SHP77 (cell line): Measurements from ENCODE around the gene INO80B.
A peak's percentile ranks its signal among the peaks of the same experiment; 100 is the strongest.
"Not testable (repeated sequence)": the region's sequence is repeated elsewhere in the genome, so short reads cannot be mapped to it uniquely, and the experiment has no call there.

Experiments used
- DNase-seq, 2 experiments: peaks; one replicate each; lab custom pipeline; 2025; lab: John Stamatoyannopoulos, UW

INO80B gene

DNA sequence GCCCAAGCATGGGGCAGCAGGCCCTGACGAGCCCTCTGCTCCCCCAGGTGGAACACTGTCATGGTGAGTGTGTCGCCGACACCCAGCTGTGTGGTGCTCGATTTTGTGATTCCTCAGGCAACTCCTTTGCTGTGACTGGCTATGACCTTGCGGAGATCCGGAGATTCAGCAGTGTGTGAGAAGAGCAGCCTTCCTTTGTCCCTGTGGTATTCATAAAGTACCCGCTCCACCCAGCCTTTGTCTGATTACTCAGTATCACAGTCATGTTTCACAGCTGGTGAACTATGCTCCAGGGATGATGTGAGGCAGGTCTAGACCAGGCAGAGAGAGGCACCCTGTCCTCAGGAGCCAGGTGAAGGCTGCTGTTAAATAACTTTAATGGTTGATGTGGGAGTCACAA lies 29.4 kb upstream of the INO80B start:
- DNase-seq: no peak

DNA sequence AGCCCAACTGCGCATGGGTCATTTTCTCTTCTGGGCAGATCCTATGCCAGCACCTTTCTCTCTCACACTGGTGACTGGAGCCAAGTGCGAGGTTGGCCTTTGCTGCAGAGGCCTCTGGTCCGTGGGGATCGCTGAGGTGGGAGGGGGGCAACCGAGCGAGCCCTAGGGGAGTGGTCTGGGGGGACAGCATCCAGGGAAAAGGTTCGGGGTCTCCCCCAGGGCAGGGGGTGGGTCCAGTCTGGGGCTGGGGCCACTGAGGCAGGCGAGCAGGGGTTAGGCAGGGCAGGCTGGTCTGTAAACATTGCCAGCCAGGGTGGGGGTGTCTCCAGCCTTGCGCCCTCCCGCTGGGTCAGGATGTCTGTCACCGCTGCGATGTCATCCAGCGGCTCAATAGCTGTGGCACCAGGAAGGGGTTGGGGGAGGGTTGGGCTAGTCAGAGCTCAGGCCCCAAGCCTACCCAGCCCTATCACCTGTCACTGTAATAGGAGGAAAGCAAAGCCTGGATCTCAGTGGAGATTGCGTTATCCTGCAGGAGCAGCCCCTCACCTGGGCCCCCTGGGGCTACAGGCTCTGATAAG lies 28.6 kb upstream of the INO80B start:
- no peak for DNase-seq

DNA sequence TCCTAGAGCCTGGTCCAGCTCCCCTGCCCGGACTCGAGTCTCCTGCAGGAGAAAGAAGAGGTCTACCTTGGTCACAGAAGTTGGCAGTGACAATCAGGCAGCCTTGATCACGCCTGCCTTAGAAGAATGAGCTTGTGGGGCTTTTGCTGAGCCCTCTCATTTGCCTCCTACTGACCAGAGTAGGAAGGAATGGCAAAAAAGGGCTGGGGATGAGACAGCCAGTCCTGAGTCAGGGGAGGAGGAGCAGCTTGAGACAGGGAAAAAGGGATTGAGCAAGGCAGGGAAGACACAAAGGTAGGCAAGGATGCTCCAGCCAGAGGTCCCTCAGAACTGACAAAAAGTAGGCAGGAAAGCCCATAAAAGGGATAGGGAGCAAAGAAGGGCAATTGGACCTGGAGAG lies 27.3 kb upstream of the INO80B start:
- DNase-seq: no peak

DNA sequence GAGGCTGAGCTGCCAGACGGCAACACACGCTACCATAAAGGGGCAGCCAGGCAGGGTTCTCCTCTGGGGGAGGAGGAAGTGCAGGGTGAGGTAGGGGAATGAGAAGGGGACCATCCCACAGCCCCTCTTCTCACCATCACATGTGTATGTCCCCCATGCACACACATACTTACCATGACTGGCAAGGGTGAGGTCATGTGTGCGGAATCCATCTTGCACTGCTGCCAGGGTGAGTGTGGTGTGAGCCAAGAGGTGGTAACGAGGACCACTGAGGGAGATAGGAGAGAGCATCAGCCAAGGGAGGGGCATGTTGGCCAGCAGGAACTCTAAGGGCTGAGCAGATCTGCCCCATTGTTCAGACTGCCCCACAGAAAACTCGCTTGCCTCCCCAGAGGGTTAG lies 26.2 kb upstream of the INO80B start:
- DNase-seq: no peak

DNA sequence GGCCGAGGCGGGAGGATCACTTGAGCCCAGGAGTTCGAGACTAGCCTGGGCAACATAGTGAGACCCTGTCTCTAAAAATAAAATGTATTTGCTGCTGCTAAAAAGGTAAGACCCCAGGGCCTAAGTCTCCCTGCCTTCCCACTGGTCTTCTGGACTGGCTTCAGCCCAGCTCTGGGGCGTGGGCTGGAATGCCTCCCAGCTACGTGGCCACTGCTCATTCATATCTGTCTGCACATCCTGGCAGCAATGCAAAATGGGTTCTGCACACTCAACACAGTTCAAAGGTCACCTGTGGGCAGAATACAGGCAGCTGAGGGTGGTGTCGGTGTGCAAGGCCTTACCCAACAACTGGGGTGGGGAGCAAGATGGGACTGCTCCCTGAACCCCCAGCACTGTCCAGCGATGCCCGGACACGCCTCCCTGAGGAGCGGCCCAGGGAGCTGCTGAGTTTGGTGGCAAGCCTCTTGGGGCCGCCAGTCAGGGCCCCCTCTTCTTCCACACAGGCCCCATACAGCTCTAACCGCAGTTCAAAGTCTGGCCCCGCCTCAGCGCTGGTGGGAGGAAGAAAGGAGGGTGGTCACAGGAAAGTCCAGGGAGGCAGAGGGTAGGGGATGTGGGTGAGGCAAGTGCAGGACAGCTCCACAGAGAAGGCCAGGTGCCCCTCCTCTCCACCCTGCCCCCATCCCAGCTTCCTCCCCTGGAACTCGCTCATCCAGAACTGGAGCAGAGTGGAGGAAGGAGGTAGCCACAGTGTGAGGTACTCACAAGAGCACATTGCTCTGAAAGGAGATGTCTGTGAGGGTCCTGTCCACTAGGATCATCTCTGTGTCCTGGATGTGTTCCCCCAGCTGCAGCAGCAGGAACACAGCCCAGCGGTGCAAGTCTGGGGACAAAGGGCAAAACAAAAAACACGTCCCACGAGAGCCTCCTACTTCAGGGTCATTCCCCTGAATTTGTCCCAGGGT lies 25.1 kb upstream of the INO80B start:
- DNase-seq: no peak

- DNase-seq: no peak
These were observed 24.4 kb upstream of the INO80B start for GRCh38 chr2:74430502-74430901.

GRCh38 chr2:74436111-74436805 lies 18.6 kb upstream of the INO80B start:
- DNase-seq: no peak

DNA sequence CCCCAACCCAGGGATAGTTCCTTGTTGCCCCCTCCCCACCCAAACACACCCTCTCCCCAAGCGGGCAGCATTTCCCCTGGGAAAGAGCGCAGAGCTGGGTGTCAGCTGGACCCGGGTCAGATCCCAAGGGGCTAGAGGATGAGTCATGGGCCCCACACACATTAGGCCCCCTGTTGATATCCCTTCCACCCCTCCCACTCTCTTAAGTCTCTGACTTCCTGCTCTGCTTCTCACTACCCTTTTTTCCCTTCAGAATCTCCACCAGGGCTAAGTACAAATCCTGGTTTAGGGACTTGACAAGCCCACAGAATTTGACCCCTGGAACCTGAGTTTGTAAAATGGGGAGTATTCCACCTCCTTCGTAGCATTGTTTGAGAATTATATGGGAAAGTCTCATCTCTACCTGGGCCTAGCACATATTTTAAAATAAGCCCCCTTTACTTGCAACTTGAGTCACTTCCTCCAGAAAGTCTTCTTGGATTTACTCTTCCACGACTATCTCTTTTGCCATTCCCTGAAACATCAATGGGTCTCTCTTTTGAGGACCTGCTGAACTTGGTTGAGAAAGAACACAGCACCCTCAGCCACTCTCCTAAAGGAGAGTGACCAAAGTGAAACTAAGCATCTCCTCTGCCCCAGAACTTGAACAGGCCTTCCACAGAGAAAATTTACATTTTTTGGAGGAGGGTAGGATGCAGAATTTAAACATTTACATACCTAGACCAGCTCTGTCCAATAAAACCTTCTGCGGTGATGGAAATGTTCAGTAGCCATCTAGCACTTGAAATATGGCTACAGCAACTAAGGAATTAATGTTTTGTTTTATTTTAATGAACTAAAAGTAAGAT lies 17.8 kb upstream of the INO80B start:
- no peak for DNase-seq

- no peak for DNase-seq
These were observed 16.6 kb upstream of the INO80B start for GRCh38 chr2:74438248-74438647.

- no peak for DNase-seq
These were observed 15.5 kb upstream of the INO80B start for GRCh38 chr2:74439373-74439772.

GRCh38 chr2:74439803-74440377 lies 15.0 kb upstream of the INO80B start:
- DNase-seq: peak in 1 of 2 experiments; percentile 13

GRCh38 chr2:74440378-74441169 lies 14.3 kb upstream of the INO80B start:
- DNase-seq: peak; percentile 55 to 82

DNA sequence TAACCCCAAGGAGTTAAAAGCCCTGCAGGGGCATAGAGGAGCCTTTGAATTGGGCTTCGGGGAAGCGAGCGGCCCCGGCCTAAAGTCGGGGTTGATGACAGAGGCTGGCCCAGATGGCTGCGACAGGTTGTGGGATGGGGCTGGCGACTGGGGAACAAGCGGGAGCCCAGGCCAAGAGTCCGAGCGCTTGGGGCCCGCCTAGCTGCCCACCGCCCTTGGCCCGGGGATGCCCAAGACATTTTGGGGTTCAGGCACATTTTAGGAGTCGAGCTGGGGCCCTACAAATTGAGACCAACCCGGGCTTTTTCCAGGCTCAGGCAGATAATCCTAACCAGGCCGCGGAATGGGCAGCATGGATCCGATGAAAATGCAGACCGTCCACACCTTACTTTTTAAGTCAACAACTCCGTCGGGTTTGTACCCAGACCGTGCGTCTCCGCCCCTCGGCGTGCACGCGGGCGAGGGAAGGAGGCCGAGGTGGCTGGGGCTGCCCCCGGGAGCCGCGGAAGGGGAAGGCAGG lies 13.7 kb upstream of the INO80B start:
- no peak for DNase-seq

- no peak for DNase-seq
These were observed 13.0 kb upstream of the INO80B start, which contains the start of gene RTKN for GRCh38 chr2:74441690-74442482. TSS of gene RTKN (minus strand) at chr2:74441937. CDS start at chr2:74441816, 121 bp downstream.

GRCh38 chr2:74442483-74443297 lies 12.2 kb upstream of the INO80B start:
- DNase-seq: not testable (repeated sequence)

DNA sequence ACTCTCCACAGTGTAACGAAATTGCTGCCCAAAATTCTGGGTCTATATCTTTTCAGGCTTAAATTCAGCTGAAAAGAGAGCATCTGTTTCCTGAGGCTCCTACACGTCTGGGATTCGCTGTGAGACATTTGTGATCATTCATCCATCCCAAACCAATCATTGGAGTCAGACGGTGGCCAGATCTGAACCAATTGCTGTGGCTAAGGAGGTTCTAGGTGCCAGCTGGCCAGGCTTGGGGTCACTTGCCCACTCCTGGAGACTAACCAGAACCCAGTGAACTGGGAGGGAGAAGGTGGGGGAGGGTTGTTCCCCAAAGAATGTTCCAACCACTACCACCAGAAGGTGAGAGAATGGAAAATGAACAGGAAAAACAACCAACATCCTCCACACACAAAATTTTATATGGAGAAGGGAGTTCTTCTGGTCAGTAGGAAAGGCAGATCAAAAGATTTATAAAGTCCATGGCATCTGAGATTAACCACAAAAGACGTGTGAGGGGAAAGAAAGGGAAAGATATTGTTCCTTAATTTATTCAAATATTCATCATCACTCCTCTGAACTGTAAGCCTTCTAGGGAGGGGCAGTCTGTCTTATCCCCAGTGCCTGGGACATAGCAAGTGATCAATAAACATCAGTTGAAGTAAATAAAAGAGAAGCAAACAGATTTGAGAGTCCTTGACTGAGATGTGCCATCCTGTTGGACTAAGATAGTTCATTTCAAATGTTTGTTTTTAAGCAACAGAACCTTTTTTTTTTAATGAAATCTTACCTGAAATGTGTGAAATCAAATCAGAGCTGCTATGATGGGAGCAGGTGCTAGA lies 10.2 kb upstream of the INO80B start:
- DNase-seq: no peak

- DNase-seq: no peak
These were observed 7.5 kb upstream of the INO80B start for GRCh38 chr2:74447230-74447999.
